GM18867 (cell line): ENCODE results near the gene DET1.

Experiments
- ATAC-seq: cut with Tn5 transposase; IDR thresholded peaks from one replicate; pipeline ENCODE4 v1.9.1; 2021; ENCODE audit warnings: mild to moderate bottlenecking, moderate library complexity; ENCODE audit not compliant: unreplicated experiment

DET1 gene

DNA sequence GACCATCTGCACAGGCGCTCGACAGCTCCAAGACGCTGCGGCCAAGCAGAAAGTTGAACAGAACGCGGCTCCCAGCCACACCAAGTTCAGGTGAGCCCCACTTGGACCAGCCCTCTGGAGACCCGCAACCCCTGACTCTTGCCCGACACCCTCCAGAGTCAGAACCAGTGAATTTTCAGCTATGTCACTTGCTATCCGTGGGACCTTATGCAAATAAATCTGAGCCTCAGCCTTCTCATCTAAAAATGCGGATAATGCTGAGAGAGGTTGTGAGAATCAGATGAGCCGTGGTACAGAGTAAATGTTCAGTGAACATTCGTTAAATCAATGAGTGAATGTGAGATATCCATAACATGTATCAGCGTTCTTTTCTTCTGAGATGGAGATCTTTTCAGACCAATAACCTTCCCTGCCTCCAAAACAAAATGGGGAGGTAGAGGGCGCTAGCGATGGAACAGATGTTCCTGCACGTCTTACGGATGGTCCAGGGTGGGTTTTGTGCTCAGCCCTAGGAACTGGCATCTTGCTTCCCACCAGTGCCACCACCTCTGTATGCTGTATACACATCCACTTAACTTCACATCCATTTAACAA, 78.4 kb downstream of the DET1 start:
- peak; percentile 20 for ATAC-seq

DNA sequence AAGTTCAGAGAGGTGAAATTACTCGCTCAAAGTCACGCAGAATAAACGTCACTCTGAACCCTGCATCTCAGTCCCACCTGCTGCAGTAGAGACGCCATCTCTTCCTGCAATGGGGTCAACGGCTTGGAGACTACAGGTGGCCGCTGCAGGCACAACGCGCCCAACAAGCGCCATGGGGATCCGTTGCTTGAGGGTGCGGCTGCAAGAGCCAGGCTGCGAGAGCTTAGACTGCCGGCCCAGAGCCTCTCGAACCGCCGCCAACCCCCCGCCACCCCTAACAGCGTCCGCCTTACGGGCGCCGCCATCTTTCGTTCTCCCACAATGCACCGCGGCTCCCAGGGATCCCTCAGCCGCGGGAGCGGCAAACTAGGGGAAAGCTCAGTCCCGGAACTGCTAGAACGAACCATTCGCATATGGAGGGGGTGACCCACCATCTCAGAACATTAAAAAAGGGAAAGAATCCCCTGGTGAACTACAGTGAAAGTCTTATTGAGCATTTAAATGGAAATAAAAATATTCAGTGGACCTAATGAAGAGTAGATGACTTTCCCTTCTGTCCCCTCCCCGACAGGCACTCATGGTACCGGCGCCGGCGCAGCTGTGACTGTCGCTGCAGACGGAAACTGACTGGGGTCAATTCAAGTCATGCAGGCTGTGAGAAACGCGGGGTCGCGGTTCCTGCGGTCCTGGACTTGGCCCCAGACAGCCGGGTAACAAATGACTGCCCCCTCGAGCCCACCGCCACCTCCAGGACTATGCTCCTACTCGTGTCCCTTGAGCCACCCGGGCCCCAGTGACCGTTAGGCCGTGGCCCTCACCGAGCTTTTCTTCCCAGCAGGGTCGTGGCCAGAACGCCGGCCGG, 79.2 kb downstream of the DET1 start, which contains the start of the genes MRPL46 and MRPS11:
Gene MRPL46 (minus strand): TSS at position 316 of the 862 bp plus-strand sequence. CDS start 11 bp downstream, at position 305.
Gene MRPS11 (plus strand): TSS at position 636 of the 862 bp plus-strand sequence. CDS start 10 bp downstream, at position 646.
- peak; percentile 86 for ATAC-seq

DNA sequence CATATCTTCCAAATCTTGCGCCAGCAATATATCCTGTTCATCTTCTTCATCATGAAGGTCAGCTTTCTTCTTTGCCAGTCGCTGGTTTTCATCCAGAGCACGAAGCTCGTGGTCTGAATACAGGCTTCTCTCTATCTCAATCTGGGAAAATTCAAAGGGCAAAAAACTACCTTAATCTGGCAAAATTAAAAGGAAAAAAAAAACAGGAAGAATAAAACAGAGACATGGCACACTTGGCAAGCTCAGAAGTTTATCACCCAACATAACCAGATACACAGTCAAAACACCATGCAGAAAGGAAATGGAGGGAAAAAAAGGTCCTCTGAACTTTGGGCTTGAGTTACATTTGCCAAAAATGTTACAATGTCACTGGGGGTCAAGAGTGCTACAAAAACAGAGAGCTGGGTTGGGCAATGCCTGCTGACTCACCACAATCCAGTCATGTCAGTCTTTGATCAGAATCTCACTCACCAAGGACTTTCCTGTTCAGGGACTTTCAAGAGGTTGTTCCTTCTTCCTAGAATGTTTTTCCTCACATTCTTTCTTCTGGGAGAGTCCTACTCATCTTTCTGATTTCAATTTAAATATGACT, 80.8 kb downstream of the DET1 start:
- ATAC-seq, result no peak

- no peak for ATAC-seq
Measured at GRCh38 chr15:88463870-88464532, 82.5 kb downstream of the DET1 start.
